WTC11 (cell line): ENCODE results near the gene CXorf58. TPM values are rescaled to one million over a fixed set of nuclear protein-coding genes. Genes with fewer than 3 reads are reported as not detected.

Experiments
- ATAC-seq: fragments of 200-7000 bp; cut with Tn5 transposase; 2 replicates; pipeline ENCODE4 v1.10.0; 2021; ENCODE audit warnings: mild to moderate bottlenecking, moderate library complexity
- CTCF ChIA-PET: fragments of 300-600 bp; sonication (Branson Sonifier 250); formaldehyde crosslinking; loops from one replicate; lab custom pipeline; 2021; ENCODE audit warnings: antibody characterized with exemption; lab: Charles Lee
- POLR2A ChIA-PET: fragments of 350-600 bp; sonication (Branson Sonifier 250); formaldehyde crosslinking; loops from one replicate; lab custom pipeline; 2021; ENCODE audit warnings: antibody characterized with exemption; lab: Charles Lee
- DNase-seq: peaks from one replicate; pipeline ENCODE4 v3.0.0; 2021; ENCODE audit warnings: low spot score
- H3K27ac Mint-ChIP-seq: 2 replicates; pipeline ENCODE4 v1.8.0; 2021; ENCODE audit warnings: mixed read lengths
- H3K27me3 Mint-ChIP-seq: 2 replicates; pipeline ENCODE4 v1.8.0; 2021; ENCODE audit warnings: low read depth, mild to moderate bottlenecking, moderate library complexity, mixed read lengths
- H3K36me3 Mint-ChIP-seq: 2 replicates; pipeline ENCODE4 v1.8.0; 2021; ENCODE audit warnings: mixed read lengths
- H3K4me1 Mint-ChIP-seq: 2 replicates; pipeline ENCODE4 v1.8.0; 2022; ENCODE audit warnings: mixed read lengths
- H3K4me3 Mint-ChIP-seq: 2 replicates; pipeline ENCODE4 v1.8.0; 2021; ENCODE audit warnings: mild to moderate bottlenecking, moderate library complexity, mixed read lengths
- H3K9me3 Mint-ChIP-seq: 2 replicates; pipeline ENCODE4 v1.8.0; 2021; ENCODE audit warnings: mixed read lengths
- AR ChIP-seq: fragments of 250-450 bp; sonication (Bioruptor Pico); IDR thresholded peaks from 2 replicates; pipeline ENCODE4 v1.9.0; 2021; ENCODE audit warnings: mild to moderate bottlenecking
- ESRRA ChIP-seq: sonication (generic); formaldehyde crosslinking; IDR thresholded peaks from 2 replicates; pipeline ENCODE4 v1.8.1; 2022; ENCODE audit warnings: mild to moderate bottlenecking, missing genetic modification reagents, borderline replicate concordance
- ETV6 ChIP-seq: sonication (generic); formaldehyde crosslinking; IDR thresholded peaks from 2 replicates; pipeline ENCODE4 v1.8.1; 2022; ENCODE audit warnings: mild to moderate bottlenecking, missing genetic modification reagents
- FOXK1 ChIP-seq: sonication (generic); formaldehyde crosslinking; IDR thresholded peaks from 2 replicates; pipeline ENCODE4 v1.8.0; 2022; ENCODE audit warnings: mild to moderate bottlenecking, moderate library complexity, missing genetic modification reagents
- GTF2I ChIP-seq: fragments of 250-450 bp; sonication (Bioruptor Pico); conservative IDR thresholded peaks from 2 replicates; pipeline ENCODE4 v1.4.0; 2021; ENCODE audit warnings: mild to moderate bottlenecking
- MAX ChIP-seq: sonication (generic); formaldehyde crosslinking; IDR thresholded peaks from 2 replicates; pipeline ENCODE4 v1.8.0; 2022; ENCODE audit warnings: mild to moderate bottlenecking, missing genetic modification reagents
- MXD4 ChIP-seq: fragments of 250-450 bp; sonication (Bioruptor Pico); IDR thresholded peaks from 2 replicates; pipeline ENCODE4 v1.8.0; 2021; ENCODE audit warnings: mild to moderate bottlenecking, moderate library complexity, borderline replicate concordance
- NFATC4 ChIP-seq: fragments of 250-450 bp; sonication (Bioruptor Pico); IDR thresholded peaks from 2 replicates; pipeline ENCODE4 v1.9.0; 2021; ENCODE audit warnings: mild to moderate bottlenecking
- RORB ChIP-seq: fragments of 250-450 bp; sonication (Bioruptor Pico); IDR thresholded peaks from 2 replicates; pipeline ENCODE4 v1.9.0; 2021; ENCODE audit warnings: mild to moderate bottlenecking
- SMAD3 ChIP-seq: sonication (generic); formaldehyde crosslinking; IDR thresholded peaks from 2 replicates; pipeline ENCODE4 v1.8.0; 2022; ENCODE audit warnings: missing genetic modification reagents, mild to moderate bottlenecking, borderline replicate concordance
- TCF7 ChIP-seq: sonication (generic); formaldehyde crosslinking; IDR thresholded peaks from 2 replicates; pipeline ENCODE4 v1.8.0; 2022; ENCODE audit warnings: mild to moderate bottlenecking, low read depth, missing genetic modification reagents, moderate library complexity
- ZBTB21 ChIP-seq: sonication (generic); formaldehyde crosslinking; IDR thresholded peaks from 2 replicates; pipeline ENCODE4 v1.8.1; 2023; ENCODE audit warnings: mild to moderate bottlenecking, missing genetic modification reagents, borderline replicate concordance
- ZNF138 ChIP-seq: sonication (generic); formaldehyde crosslinking; conservative IDR thresholded peaks from 2 replicates; pipeline ENCODE4 v1.8.1; 2022; ENCODE audit warnings: mild to moderate bottlenecking, moderate library complexity, missing genetic modification reagents
- ZNF317 ChIP-seq: sonication (generic); formaldehyde crosslinking; IDR thresholded peaks from 2 replicates; pipeline ENCODE4 v1.8.1; 2023; ENCODE audit warnings: low read depth, mild to moderate bottlenecking, moderate library complexity, missing genetic modification reagents, borderline replicate concordance
- ZNF425 ChIP-seq: fragments of 250-450 bp; sonication (Bioruptor Pico); conservative IDR thresholded peaks from 2 replicates; pipeline ENCODE4 v1.9.0; 2021; ENCODE audit warnings: mild to moderate bottlenecking
- total RNA-seq: library from RNA; stranded (reverse); gene quantifications from 3 replicates; pipeline ENCODE4 v1.2.3, GENCODE V29; 2021
- TF ChIP-seq, protein P1 (sequence below): sonication (generic); formaldehyde crosslinking; IDR thresholded peaks from 2 replicates; pipeline ENCODE4 v1.8.1; 2022; ENCODE audit warnings: missing genetic modification reagents, borderline replicate concordance
- TF ChIP-seq, protein P2 (sequence below): fragments of 250-450 bp; sonication (Bioruptor Pico); IDR thresholded peaks from 2 replicates; pipeline ENCODE4 v2.1.2; 2022; ENCODE audit warnings: mild to moderate bottlenecking, moderate library complexity
- TF ChIP-seq, protein P3 (sequence below): sonication (generic); formaldehyde crosslinking; conservative IDR thresholded peaks from 2 replicates; pipeline ENCODE4 v1.8.1; 2023; ENCODE audit warnings: mild to moderate bottlenecking, low read depth, missing genetic modification reagents, moderate library complexity

CXorf58 gene
- total RNA-seq, 1 experiment from 2014 or later: not detected

- TF ChIP-seq, protein P1, sequence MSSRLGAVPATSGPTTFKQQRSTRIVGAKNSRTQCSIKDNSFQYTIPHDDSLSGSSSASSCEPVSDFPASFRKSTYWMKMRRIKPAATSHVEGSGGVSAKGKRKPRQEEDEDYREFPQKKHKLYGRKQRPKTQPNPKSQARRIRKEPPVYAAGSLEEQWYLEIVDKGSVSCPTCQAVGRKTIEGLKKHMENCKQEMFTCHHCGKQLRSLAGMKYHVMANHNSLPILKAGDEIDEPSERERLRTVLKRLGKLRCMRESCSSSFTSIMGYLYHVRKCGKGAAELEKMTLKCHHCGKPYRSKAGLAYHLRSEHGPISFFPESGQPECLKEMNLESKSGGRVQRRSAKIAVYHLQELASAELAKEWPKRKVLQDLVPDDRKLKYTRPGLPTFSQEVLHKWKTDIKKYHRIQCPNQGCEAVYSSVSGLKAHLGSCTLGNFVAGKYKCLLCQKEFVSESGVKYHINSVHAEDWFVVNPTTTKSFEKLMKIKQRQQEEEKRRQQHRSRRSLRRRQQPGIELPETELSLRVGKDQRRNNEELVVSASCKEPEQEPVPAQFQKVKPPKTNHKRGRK: no peak
- TF ChIP-seq, protein P2, sequence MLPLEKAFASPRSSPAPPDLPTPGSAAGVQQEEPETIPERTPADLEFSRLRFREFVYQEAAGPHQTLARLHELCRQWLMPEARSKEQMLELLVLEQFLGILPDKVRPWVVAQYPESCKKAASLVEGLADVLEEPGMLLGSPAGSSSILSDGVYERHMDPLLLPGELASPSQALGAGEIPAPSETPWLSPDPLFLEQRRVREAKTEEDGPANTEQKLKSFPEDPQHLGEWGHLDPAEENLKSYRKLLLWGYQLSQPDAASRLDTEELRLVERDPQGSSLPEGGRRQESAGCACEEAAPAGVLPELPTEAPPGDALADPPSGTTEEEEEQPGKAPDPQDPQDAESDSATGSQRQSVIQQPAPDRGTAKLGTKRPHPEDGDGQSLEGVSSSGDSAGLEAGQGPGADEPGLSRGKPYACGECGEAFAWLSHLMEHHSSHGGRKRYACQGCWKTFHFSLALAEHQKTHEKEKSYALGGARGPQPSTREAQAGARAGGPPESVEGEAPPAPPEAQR (CRISPR knock-in tag): no peak
Observed at GRCh38 chrX:23919148-23919547, 11.3 kb downstream of the CXorf58 start (continued).

GRCh38 chrX:23919706-23920320 lies 12.0 kb downstream of the CXorf58 start:
- no peak overlapping the region for H3K4me3 Mint-ChIP-seq
- H3K27me3 Mint-ChIP-seq: no peaks in the 10 kb centered on the region
- H3K27ac Mint-ChIP-seq: peak overlapping the region; percentile 47; the same call in 1 of the 2 replicates
- ATAC-seq (peak; percentile 65), DNase-seq (peak; percentile 36)
- H3K9me3 Mint-ChIP-seq: no peaks in the 10 kb centered on the region
- CTCF ChIA-PET: interaction anchor here (1.1 kb wide), 1 partner anchor 134 kb away, joined by 7 read pairs; no protein-coding TSS in a partner anchor
- POLR2A ChIA-PET: no interaction called here
- H3K36me3 Mint-ChIP-seq: no peaks in the 10 kb centered on the region
- TF ChIP-seq RORB: no peak
- no peak for TF ChIP-seq ZNF138 (CRISPR knock-in tag)
- TF ChIP-seq, protein P2 (CRISPR knock-in tag): no peak
- TF ChIP-seq NFATC4 (CRISPR knock-in tag): no peak
- TF ChIP-seq FOXK1 (CRISPR knock-in tag): no peak
- TF ChIP-seq GTF2I (CRISPR knock-in tag): no peak
- TF ChIP-seq MXD4 (CRISPR knock-in tag): no peak
- TF ChIP-seq, all 79 proteins: peak for 0
- H3K4me1 Mint-ChIP-seq: 0 out of 2 replicates have a peak, but pooled peaks cover 4% of the 10 kb centered on the region

DNA sequence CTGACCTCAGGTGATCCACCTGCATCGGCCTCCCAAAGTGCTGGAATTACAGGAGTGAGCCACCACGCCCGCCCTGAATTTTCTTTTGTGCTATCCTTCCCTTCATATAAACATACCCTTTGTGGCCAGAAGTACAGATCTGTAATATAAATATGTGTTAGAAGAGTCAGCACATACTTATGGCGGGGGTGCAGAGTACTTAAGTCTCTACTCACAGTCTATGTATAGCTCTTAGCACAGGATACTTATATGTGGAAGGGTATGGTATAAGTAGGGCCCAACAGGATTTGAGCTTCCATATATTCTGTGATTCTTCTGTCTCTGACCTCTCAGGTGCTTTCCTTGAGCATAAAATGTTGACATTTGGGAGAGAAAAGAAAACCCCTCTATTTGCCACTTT lies 18.2 kb downstream of the CXorf58 start:
- CTCF ChIA-PET: interaction anchor here (1.0 kb wide), 1 partner anchor 128 kb away, joined by 3 read pairs; no protein-coding TSS in a partner anchor
- Mint-ChIP-seq H3K27ac (no peak overlapping the region), H3K36me3 (no peaks in the 10 kb centered on the region), H3K9me3 (no peaks in the 10 kb centered on the region), H3K4me1 (no peaks in the 10 kb centered on the region), H3K27me3 (no peaks in the 10 kb centered on the region), H3K4me3 (no peak overlapping the region)
- ATAC-seq: no peak
- no peak for DNase-seq
- POLR2A ChIA-PET: interaction anchor here (1.0 kb wide), 1 partner anchor 129 kb away, joined by 3 read pairs; the partner anchor contains the start of gene EIF2S3
- no peak for TF ChIP-seq MAX (CRISPR knock-in tag)
- TF ChIP-seq TCF7: no peak
- no peak for TF ChIP-seq ESRRA
- TF ChIP-seq, protein P3, sequence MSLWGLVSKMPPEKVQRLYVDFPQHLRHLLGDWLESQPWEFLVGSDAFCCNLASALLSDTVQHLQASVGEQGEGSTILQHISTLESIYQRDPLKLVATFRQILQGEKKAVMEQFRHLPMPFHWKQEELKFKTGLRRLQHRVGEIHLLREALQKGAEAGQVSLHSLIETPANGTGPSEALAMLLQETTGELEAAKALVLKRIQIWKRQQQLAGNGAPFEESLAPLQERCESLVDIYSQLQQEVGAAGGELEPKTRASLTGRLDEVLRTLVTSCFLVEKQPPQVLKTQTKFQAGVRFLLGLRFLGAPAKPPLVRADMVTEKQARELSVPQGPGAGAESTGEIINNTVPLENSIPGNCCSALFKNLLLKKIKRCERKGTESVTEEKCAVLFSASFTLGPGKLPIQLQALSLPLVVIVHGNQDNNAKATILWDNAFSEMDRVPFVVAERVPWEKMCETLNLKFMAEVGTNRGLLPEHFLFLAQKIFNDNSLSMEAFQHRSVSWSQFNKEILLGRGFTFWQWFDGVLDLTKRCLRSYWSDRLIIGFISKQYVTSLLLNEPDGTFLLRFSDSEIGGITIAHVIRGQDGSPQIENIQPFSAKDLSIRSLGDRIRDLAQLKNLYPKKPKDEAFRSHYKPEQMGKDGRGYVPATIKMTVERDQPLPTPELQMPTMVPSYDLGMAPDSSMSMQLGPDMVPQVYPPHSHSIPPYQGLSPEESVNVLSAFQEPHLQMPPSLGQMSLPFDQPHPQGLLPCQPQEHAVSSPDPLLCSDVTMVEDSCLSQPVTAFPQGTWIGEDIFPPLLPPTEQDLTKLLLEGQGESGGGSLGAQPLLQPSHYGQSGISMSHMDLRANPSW: no peak
- no peak for TF ChIP-seq ZNF317 (CRISPR knock-in tag)
- no peak for TF ChIP-seq AR (CRISPR knock-in tag)
- TF ChIP-seq ZBTB21 (CRISPR knock-in tag): no peak
- TF ChIP-seq SMAD3: no peak
- TF ChIP-seq ETV6: no peak
- no peak for TF ChIP-seq ZNF425 (CRISPR knock-in tag)
